ENCODE measurements around the gene NPC1L1. TPM values are rescaled to one million over a fixed set of nuclear protein-coding genes. Genes with fewer than 3 reads are reported as not detected.
A peak's percentile ranks its signal among the peaks of the same experiment; 100 is the strongest.

The NPC1L1 gene
- total and polyA plus RNA-seq, 2 of the 13 experiments (the other 11 are each of a cell fraction or from before 2014, with no cell fraction given), result 4.8 to 14.5 TPM

DNA sequence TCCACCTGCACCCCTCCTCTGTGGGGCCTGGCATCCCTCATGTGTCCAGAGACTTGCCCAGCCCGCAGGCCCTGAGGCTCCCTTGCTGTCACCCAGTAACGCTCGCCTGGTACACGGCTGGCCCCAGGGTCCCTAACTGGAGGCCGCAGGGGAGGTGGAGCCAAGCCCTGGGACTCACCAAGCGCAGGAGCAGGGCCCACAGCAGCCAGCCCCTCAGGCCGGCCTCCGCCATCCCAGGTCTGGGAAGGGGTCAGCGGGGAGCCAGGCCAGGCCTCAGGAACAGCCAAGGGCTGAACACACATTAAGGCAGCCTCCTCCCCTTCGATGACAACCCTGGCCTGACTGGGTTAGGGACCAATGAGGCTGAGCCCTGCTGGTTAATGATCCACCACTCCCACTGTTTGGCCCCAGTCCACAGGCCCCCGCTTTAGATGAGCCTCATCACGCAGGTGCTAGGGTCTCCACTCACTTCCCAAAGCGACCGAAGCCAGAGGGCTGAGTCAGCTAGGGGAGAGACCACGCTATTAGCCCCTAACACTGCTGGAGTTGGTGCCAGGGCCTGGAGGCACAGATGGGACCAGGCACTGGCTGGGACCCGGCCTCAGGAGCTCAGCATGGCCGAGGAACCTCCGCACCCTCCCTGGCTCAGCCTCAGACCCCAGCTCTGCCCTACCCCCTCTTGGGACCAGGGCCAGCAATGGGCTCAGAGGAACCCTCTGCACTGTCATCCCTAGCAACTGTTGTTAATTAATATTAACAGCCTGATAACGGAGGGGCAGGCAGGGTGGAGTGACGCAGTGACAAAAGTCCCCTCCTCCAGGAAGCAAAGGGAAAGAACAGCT lies at the start of gene NPC1L1 (continued):
- TF ChIP-seq, protein P1, sequence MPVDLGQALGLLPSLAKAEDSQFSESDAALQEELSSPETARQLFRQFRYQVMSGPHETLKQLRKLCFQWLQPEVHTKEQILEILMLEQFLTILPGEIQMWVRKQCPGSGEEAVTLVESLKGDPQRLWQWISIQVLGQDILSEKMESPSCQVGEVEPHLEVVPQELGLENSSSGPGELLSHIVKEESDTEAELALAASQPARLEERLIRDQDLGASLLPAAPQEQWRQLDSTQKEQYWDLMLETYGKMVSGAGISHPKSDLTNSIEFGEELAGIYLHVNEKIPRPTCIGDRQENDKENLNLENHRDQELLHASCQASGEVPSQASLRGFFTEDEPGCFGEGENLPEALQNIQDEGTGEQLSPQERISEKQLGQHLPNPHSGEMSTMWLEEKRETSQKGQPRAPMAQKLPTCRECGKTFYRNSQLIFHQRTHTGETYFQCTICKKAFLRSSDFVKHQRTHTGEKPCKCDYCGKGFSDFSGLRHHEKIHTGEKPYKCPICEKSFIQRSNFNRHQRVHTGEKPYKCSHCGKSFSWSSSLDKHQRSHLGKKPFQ (CRISPR knock-in tag; IDR thresholded peaks at IDR 0.05; ENCODE audit: insufficient replicate concordance), result peak; percentile 3
- TF ChIP-seq ZNF816 (CRISPR knock-in tag; IDR thresholded peaks at IDR 0.05; ENCODE audit: borderline replicate concordance) (no peak), ZNF740 (CRISPR knock-in tag; IDR thresholded peaks at IDR 0.05) (no peak), THAP7 (CRISPR knock-in tag; IDR thresholded peaks at IDR 0.05) (peak; percentile 66; the same call in 1 of the 2 replicates), KAT2B (IDR thresholded peaks at IDR 0.05; ENCODE audit: borderline replicate concordance, low read depth, low read length) (no peak), PAWR (CRISPR knock-in tag; IDR thresholded peaks at IDR 0.05; ENCODE audit: borderline replicate concordance) (no peak; the same call in 1 of the 2 replicates), NCOA5 (CRISPR knock-in tag; IDR thresholded peaks at IDR 0.05) (no peak), HDAC6 (IDR thresholded peaks at IDR 0.05; ENCODE audit: low read depth, low read length) (no peak), ZNF672 (CRISPR knock-in tag; IDR thresholded peaks at IDR 0.05) (no peak), ZFYVE20 (CRISPR knock-in tag; IDR thresholded peaks at IDR 0.05; ENCODE audit: borderline replicate concordance, low read depth) (no peak), ZNF343 (CRISPR knock-in tag; IDR thresholded peaks at IDR 0.05) (peak; percentile 76; the same call in 1 of the 2 replicates), ZNF781 (CRISPR knock-in tag; IDR thresholded peaks at IDR 0.05; ENCODE audit: borderline replicate concordance, not compliant biosample characterization) (peak; percentile 19), NFYC (CRISPR knock-in tag; IDR thresholded peaks at IDR 0.05) (peak; percentile 79), TFAP4 (IDR thresholded peaks at IDR 0.05; ENCODE audit: borderline replicate concordance, low read depth) (peak; percentile 46; the same call in 1 of the 2 replicates), CAMTA2 (CRISPR knock-in tag; IDR thresholded peaks at IDR 0.05; ENCODE audit: borderline replicate concordance) (no peak; the same call in 1 of the 2 replicates), ATF7-NPFF (CRISPR knock-in tag; IDR thresholded peaks at IDR 0.05; ENCODE audit: low read depth) (peak; percentile 67), ZSCAN30 (CRISPR knock-in tag; IDR thresholded peaks at IDR 0.05) (no peak; the same call in 1 of the 2 replicates), HNF4A (CRISPR knock-in tag; IDR thresholded peaks at IDR 0.05) (peak; percentile 32; the same call in 1 of the 2 replicates), ZNF138 (CRISPR knock-in tag; IDR thresholded peaks at IDR 0.05; ENCODE audit: low read depth) (no peak), ZNF12 (CRISPR knock-in tag; IDR thresholded peaks at IDR 0.05) (no peak)
- TF ChIP-seq, protein P2, sequence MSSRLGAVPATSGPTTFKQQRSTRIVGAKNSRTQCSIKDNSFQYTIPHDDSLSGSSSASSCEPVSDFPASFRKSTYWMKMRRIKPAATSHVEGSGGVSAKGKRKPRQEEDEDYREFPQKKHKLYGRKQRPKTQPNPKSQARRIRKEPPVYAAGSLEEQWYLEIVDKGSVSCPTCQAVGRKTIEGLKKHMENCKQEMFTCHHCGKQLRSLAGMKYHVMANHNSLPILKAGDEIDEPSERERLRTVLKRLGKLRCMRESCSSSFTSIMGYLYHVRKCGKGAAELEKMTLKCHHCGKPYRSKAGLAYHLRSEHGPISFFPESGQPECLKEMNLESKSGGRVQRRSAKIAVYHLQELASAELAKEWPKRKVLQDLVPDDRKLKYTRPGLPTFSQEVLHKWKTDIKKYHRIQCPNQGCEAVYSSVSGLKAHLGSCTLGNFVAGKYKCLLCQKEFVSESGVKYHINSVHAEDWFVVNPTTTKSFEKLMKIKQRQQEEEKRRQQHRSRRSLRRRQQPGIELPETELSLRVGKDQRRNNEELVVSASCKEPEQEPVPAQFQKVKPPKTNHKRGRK (CRISPR knock-in tag; IDR thresholded peaks at IDR 0.05), result 0 out of 2 replicates have a peak, but pooled peaks have one; percentile 34
- TF ChIP-seq, protein P3, sequence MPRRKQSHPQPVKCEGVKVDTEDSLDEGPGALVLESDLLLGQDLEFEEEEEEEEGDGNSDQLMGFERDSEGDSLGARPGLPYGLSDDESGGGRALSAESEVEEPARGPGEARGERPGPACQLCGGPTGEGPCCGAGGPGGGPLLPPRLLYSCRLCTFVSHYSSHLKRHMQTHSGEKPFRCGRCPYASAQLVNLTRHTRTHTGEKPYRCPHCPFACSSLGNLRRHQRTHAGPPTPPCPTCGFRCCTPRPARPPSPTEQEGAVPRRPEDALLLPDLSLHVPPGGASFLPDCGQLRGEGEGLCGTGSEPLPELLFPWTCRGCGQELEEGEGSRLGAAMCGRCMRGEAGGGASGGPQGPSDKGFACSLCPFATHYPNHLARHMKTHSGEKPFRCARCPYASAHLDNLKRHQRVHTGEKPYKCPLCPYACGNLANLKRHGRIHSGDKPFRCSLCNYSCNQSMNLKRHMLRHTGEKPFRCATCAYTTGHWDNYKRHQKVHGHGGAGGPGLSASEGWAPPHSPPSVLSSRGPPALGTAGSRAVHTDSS (CRISPR knock-in tag; conservative IDR thresholded peaks at IDR 0.05), result no peak

Measured in HepG2 (cell line).